Measurements from ENCODE around the gene OR8B12.

Gene OR8B12

DNA sequence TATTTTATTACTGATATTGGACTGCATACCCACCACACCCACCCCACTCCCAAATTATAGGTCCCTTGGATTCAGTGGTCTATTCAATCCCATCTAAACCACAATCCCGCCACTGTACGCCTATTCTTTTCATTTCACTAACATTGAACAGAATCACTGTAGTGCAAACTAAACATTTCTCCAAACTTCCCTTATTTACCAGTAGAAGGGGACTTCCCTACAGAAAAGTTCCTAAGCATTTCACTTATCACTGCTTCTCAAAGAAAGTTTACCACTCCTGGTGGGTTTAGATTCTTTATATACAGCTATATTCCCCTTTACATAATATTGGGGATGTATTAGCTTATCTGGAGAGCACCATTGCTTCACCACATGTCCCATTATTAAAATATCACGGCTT lies 29.3 kb downstream of the OR8B12 start:
- Mint-ChIP-seq H3K36me3 (ENCODE audit: insufficient read depth) (no peaks in the 10 kb centered on the region), H3K9me3 (no peaks in the 10 kb centered on the region), H3K4me3 (no peak overlapping the region), H3K27me3 (peaks cover 8 to 11% of the 10 kb centered on the region in 2 donors), H3K4me1 (ENCODE audit: low read depth in 2 of 2) (no peaks in the 10 kb centered on the region), H3K27ac (no peak overlapping the region)
- no peak for DNase-seq
- no peak for ATAC-seq (replicated peaks)

- ATAC-seq (replicated peaks) (no peak), DNase-seq (no peak)
- Mint-ChIP-seq H3K27ac (no peak overlapping the region), H3K4me1 (ENCODE audit: low read depth in 2 of 2) (no peaks in the 10 kb centered on the region), H3K4me3 (no peak overlapping the region), H3K9me3 (peaks cover 0 to 5% of the 10 kb centered on the region in 2 donors), H3K36me3 (ENCODE audit: insufficient read depth) (no peaks in the 10 kb centered on the region), H3K27me3 (peaks cover 8 to 11% of the 10 kb centered on the region in 2 donors)
Measured at GRCh38 chr11:124511745-124512144, 31.7 kb downstream of the OR8B12 start.

DNA sequence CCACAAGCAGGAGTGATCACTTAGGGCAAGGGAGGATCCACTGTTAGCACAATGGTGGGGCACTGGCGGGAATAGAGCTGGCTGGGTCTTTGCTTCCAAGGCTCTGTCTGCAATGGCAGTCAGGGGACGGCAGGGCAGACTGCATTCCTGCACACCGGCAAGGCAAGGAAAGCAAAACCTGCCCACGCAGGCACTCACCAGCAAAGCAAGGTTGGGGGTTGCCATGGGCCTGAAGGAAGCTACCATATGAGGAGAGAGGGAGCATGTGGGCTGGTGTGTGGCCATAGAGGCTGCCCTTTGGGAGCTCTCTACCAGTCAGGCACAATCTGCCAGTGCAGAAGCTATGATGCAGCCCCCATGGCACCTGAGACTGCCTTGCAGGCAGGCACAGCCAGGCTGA lies 33.2 kb downstream of the OR8B12 start:
- no peak for DNase-seq
- Mint-ChIP-seq H3K27me3 (peaks cover 8 to 11% of the 10 kb centered on the region in 2 donors), H3K36me3 (ENCODE audit: insufficient read depth) (no peaks in the 10 kb centered on the region), H3K9me3 (peaks cover 0 to 5% of the 10 kb centered on the region in 2 donors), H3K4me1 (ENCODE audit: low read depth in 2 of 2) (no peaks in the 10 kb centered on the region), H3K4me3 (no peak overlapping the region), H3K27ac (no peak overlapping the region)
- no peak for ATAC-seq (replicated peaks)

DNA sequence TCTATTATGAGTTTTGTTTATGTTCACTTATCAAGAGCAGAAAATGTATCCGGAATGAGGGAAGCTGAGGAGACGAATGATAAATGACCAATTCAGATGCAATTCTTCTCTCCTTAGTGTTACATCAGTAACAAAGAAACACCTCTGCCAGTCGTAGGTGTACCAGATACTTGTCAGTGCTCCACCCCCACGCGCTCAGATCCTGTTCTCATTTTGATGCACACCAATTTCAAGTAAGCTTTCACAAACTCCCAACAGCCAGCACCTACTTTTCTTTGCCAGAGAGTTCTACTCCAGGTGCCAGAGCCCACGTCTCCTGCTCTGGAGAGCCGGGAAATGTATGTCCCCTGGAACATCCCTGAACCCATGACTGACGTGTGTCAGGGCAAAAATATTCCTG lies 43.7 kb downstream of the OR8B12 start:
- no peaks in the 10 kb centered on the region for H3K36me3 Mint-ChIP-seq (ENCODE audit: insufficient read depth)

DNA sequence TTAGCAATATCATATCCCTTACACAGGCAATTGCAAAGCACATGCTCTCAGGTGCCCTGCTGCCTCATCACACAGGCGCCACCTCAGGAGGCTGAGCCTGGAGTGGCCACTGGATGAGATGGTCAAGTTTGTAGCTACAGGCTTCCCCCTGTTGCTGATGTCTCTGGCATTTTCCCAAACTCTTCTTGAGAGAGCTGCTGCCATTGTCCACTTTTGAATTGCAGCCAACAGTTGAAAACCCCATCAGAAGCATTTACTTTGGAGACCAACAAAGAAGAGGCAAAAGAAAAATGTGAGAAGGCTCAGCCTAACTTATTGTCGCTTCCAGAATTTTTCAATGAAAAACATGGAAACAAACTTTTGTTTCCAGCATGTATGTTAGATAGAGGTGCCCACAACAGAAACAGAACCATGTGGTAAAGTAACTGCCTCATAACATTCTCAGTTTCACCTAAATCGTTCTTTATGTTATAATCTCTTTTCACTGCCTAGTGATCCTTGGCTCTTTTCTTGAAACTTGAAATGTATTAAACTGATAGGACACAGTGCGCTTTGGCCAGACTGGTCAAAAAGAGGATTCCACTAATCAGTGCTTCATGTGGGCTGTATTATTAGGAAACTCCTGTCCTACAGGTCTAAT lies 50.3 kb downstream of the OR8B12 start:
- ATAC-seq (replicated peaks) (no peak), DNase-seq (no peak)
- no peaks in the 10 kb centered on the region for H3K27me3 Mint-ChIP-seq
- no peak overlapping the region for H3K4me3 Mint-ChIP-seq
- no peaks in the 10 kb centered on the region for H3K4me1 Mint-ChIP-seq (ENCODE audit: low read depth in 2 of 2)
- no peak overlapping the region for H3K27ac Mint-ChIP-seq
- H3K9me3 Mint-ChIP-seq: no peaks in the 10 kb centered on the region
- no peaks in the 10 kb centered on the region for H3K36me3 Mint-ChIP-seq (ENCODE audit: insufficient read depth)

More for the DNA sequence above, 43.7 kb downstream of the OR8B12 start:
- Mint-ChIP-seq H3K27me3 (peaks cover 0 to 9% of the 10 kb centered on the region in 2 donors), H3K4me1 (ENCODE audit: low read depth in 2 of 2) (no peaks in the 10 kb centered on the region), H3K9me3 (no peaks in the 10 kb centered on the region), H3K27ac (no peak overlapping the region), H3K4me3 (no peak overlapping the region)
- ATAC-seq (replicated peaks): no peak
- DNase-seq: no peak
